NCI-H510A (cell line): ENCODE results near the gene RAC3.

ENCODE experiments used
- DNase-seq: peaks from one replicate; lab custom pipeline; 2025; lab: John Stamatoyannopoulos, UW

The RAC3 gene

GRCh38 chr17:82076785-82077591, 45.5 kb downstream of the RAC3 start:
- no peak for DNase-seq

- DNase-seq = no peak
These were observed 46.3 kb downstream of the RAC3 start for GRCh38 chr17:82077617-82078358.

GRCh38 chr17:82078433-82078832, 47.0 kb downstream of the RAC3 start:
- no peak for DNase-seq

DNA sequence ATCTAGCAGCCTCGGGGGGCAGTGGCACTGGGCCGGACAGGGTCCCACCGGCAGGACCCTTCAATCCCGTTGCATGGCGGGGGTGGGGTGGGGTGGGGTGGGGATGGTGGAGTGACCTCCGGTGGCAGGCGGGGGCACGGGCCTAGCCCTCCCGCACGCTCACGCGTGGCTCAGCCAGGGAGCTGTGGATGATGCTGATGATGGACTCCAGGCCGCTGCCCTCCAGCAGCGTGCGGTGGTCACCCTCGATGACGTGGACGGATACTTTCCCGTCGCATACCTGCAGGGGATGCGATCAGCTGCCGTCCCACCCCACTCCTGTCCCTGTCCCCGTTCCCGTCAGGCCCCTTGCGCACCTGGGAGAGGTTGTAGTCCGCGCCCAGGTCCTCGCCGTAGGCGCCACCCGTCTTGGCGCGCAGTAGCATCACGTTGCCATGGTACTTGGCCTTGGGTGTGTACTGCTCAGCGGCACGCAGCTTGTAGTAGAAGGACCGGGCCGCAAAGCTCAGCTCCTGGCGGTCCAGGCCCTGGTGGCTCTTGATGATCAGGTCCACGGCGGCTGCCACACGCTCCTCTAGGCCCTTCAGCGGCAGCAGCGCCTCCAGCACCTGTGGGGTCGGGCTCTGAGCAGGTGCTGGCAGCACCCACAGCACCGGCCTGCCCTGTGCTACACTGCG, 47.7 kb downstream of the RAC3 start:
- DNase-seq = no peak

DNA sequence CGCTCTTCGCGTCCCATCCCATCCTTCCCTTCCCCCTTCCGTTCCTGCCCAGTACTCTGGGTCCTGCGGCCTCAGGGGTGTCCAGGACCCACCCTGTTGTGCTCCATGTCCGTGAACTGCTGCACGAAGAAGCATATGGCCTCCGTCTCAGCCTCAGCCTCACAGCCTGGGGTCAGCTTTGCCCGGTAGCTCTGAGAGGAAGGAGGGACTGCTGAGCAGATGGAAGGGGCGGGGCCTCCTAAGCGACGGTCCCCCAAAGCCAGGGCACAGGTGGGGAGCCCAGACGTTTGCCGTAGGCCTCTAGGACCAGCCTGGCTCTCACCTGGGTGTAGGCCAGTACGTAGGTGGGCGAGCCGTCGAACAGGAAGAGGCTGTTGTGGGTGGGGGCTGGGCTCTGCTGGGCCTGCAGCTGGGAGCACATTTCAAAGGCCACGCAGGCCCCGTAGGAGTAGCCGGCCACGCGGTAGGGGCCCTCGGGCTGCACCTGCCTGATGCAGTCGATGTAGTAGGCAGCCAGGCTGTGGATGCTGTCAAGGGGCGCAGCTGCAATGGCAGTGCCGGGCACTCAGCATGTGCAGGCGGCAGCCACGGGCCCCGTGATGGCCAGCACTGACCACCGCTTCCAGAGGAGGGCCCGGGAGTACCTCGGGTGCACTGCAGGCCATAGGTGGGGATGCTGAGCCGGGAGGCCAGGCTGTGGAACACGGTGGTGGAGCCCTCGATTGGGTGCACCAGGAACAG, 48.7 kb downstream of the RAC3 start:
- DNase-seq = no peak

GRCh38 chr17:82080789-82081464, 49.4 kb downstream of the RAC3 start:
- no peak for DNase-seq

DNA sequence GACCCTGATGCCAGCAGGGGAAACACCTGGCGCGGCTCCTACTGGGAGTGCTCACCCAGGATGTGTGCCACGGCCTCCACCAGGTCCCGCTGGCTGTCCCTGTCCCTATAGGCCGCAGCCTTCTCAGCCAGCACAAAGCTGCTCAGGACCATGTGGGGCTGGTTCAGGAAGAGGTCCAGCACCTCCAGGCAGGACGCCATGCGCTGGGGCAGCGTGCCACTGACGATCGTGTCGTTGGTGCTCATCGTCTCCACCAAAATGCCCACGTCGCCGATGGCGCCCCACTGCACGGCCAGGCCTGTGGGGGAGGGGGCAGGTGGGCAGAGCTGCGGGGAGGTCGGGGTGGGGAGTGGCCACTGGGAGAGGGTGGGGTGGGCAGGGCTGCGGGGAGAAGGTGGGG, 50.1 kb downstream of the RAC3 start:
- DNase-seq = no peak

- DNase-seq = no peak
These were observed 50.5 kb downstream of the RAC3 start for GRCh38 chr17:82081966-82082365.

GRCh38 chr17:82082456-82082855, 51.0 kb downstream of the RAC3 start:
- no peak for DNase-seq

GRCh38 chr17:82083009-82083408, 51.5 kb downstream of the RAC3 start:
- DNase-seq = no peak
